ENCODE measurements around the gene CLCN5.

Gene CLCN5

DNA sequence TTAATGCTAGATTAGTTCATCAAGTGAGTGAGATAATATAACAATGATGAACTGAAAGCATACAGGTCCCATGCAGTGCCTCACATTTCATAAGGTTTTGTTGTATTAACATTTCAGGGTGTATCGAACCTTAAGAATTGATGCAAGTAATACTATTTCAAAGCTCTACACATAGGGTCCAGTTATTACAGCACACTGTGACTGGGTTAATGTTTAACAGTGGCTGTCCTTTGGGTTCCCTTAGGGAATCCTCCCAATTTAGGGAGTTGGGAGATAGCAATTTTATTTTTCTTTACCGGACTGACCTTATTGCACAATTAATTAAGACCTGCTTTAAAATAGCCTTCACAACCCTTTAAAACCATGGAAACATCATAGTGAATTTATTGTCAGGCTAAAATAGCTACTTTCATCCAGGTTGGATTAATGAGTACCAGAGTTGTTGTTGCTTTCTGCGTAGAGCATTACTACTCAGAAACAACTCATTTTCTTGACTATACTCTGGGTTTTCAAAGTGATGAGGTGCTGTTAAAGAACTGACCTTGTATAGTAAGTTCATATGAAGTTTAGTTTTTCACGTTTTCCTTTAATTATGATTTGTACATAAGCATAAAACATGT lies 144.0 kb downstream of the CLCN5 start:
- no peaks in the 10 kb centered on the region for H3K9me3 ChIP-seq (ENCODE audit: insufficient read depth, low read length, severe bottlenecking)
- DNase-seq = no peak
- H3K4me3 ChIP-seq (ENCODE audit: low read depth in 1 of 2, low read length in 2 of 2) = no peak overlapping the region
- H3K27me3 ChIP-seq (ENCODE audit: insufficient read depth, low read length, poor library complexity) = no peaks in the 10 kb centered on the region
- H3K9ac ChIP-seq (ENCODE audit: low read depth, low read length) = no peak overlapping the region
- H3K4me2 ChIP-seq (ENCODE audit: insufficient read depth, low read length) = no peak overlapping the region
- H3K4me1 ChIP-seq (ENCODE audit: insufficient read depth, low read length) = no peaks in the 10 kb centered on the region
- H3K79me2 ChIP-seq (ENCODE audit: insufficient read depth, low read length) = no peaks in the 10 kb centered on the region
- H3K27ac ChIP-seq (ENCODE audit: low read length) = no peak overlapping the region
- no peak overlapping the region for H2AFZ ChIP-seq (ENCODE audit: low read depth, low read length)
- TF ChIP-seq EZH2 (IDR thresholded peaks at IDR 0.05; ENCODE audit: borderline replicate concordance, low read depth, low read length, severe bottlenecking) (no peak), CTCF (IDR thresholded peaks at IDR 0.05; ENCODE audit: borderline replicate concordance, extremely low read depth, low read length, poor library complexity, severe bottlenecking) (no peak)
- no peaks in the 10 kb centered on the region for H4K20me1 ChIP-seq (ENCODE audit: insufficient read depth, low read length)
- no peak for ATAC-seq (ENCODE audit: insufficient read depth, low read depth)
- H3K36me3 ChIP-seq (ENCODE audit: insufficient read depth, low read length) = no peaks in the 10 kb centered on the region

- Histone ChIP-seq H3K4me3 (ENCODE audit: low read depth in 1 of 2, low read length in 2 of 2) (no peak overlapping the region), H3K4me1 (ENCODE audit: insufficient read depth, low read length) (no peaks in the 10 kb centered on the region), H3K27ac (ENCODE audit: low read length) (no peak overlapping the region), H3K79me2 (ENCODE audit: insufficient read depth, low read length) (no peaks in the 10 kb centered on the region), H3K4me2 (ENCODE audit: insufficient read depth, low read length) (no peak overlapping the region), H3K27me3 (ENCODE audit: insufficient read depth, low read length, poor library complexity) (no peaks in the 10 kb centered on the region), H3K9ac (ENCODE audit: low read depth, low read length) (no peak overlapping the region), H3K9me3 (ENCODE audit: insufficient read depth, low read length, severe bottlenecking) (no peaks in the 10 kb centered on the region), H2AFZ (ENCODE audit: low read depth, low read length) (no peak overlapping the region), H3K36me3 (ENCODE audit: insufficient read depth, low read length) (no peaks in the 10 kb centered on the region), H4K20me1 (ENCODE audit: insufficient read depth, low read length) (no peaks in the 10 kb centered on the region)
- TF ChIP-seq CTCF (IDR thresholded peaks at IDR 0.05; ENCODE audit: borderline replicate concordance, extremely low read depth, low read length, poor library complexity, severe bottlenecking) = no peak
- TF ChIP-seq EZH2 (IDR thresholded peaks at IDR 0.05; ENCODE audit: borderline replicate concordance, low read depth, low read length, severe bottlenecking) = no peak
- no peak for ATAC-seq (ENCODE audit: insufficient read depth, low read depth)
- DNase-seq = no peak
These were observed 145.3 kb downstream of the CLCN5 start for GRCh38 chrX:50067435-50068284.

DNA sequence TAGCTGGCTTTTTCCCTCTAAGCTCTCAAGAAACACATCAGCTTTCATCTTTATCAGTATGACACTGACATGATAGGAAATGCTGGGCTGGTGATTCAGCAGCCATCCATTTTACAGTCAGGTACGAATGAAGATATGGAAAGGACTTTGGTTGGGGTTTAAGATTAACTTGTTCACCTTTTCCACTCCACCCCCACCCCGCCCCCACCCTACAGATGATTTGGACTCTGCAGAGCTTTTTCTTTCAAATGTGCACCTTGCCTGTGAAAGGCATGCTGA lies 145.8 kb downstream of the CLCN5 start:
- no peaks in the 10 kb centered on the region for H3K36me3 ChIP-seq (ENCODE audit: insufficient read depth, low read length)
- H3K4me3 ChIP-seq (ENCODE audit: low read depth in 1 of 2, low read length in 2 of 2) = no peak overlapping the region
- H3K27ac ChIP-seq (ENCODE audit: low read length) = no peak overlapping the region
- ATAC-seq (ENCODE audit: insufficient read depth, low read depth) (no peak), DNase-seq (no peak)
- H3K27me3 ChIP-seq (ENCODE audit: insufficient read depth, low read length, poor library complexity) = no peaks in the 10 kb centered on the region
- TF ChIP-seq EZH2 (IDR thresholded peaks at IDR 0.05; ENCODE audit: borderline replicate concordance, low read depth, low read length, severe bottlenecking) = no peak
- TF ChIP-seq CTCF (IDR thresholded peaks at IDR 0.05; ENCODE audit: borderline replicate concordance, extremely low read depth, low read length, poor library complexity, severe bottlenecking) = no peak
- H3K9me3 ChIP-seq (ENCODE audit: insufficient read depth, low read length, severe bottlenecking) = no peaks in the 10 kb centered on the region
- no peaks in the 10 kb centered on the region for H3K4me1 ChIP-seq (ENCODE audit: insufficient read depth, low read length)
- H4K20me1 ChIP-seq (ENCODE audit: insufficient read depth, low read length) = no peaks in the 10 kb centered on the region
- H3K4me2 ChIP-seq (ENCODE audit: insufficient read depth, low read length) = no peak overlapping the region
- H2AFZ ChIP-seq (ENCODE audit: low read depth, low read length) = no peak overlapping the region
- no peak overlapping the region for H3K9ac ChIP-seq (ENCODE audit: low read depth, low read length)
- no peaks in the 10 kb centered on the region for H3K79me2 ChIP-seq (ENCODE audit: insufficient read depth, low read length)

Measured in DND-41 (cell line).